ENCODE data around the gene C3orf70.

The C3orf70 gene

GRCh38 chr3:185152410-185153170 is at the start of gene C3orf70:
Gene C3orf70 (minus strand): TSS chr3:185153060. CDS start chr3:185152823, 237 bp downstream.
- peak; percentile 81 for DNase-seq

GRCh38 chr3:185200639-185201038 is 47.8 kb upstream of the C3orf70 start:
- no peak for DNase-seq

DNA sequence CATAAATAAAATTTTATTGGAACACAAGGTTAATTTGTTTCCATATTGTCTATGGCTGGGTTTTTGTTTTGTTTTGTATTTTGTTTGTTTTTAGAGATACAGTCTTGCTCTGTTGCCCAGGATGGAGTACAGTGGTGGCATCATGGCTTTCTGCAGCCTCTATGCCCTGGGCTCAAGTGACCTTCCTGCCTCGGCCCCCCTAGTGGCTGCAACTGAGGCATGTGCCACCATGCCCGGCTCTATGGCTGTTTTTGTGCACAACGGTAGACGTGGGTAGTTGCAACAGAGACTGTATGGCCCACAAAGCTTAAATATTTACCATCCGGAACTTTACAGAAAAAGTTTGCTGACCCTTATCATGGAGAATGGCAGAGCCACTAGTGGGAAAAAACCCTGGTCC is 46.8 kb upstream of the C3orf70 start:
- no peak for DNase-seq

- DNase-seq = no peak
These were observed 46.3 kb upstream of the C3orf70 start for GRCh38 chr3:185199206-185199605.

GRCh38 chr3:185197068-185197467 is 44.2 kb upstream of the C3orf70 start:
- no peak for DNase-seq

DNA sequence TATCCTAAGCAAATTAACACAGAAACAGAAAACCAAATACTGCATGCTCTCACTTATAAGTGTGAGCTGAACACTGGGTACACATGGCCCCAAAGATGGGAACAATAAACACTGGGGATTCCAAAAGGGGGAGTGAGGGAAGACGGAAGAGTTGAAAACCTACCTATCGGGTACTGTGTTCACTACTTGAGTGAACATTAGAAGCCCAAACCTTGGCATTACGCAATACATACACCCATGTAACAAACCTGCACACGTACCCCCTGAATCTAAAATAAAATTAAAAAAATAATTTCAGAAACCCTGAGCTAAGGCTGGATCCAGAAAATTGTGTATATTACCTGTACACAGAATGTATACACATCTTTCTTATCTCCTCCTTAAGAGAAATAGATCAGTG is 42.8 kb upstream of the C3orf70 start:
- DNase-seq = no peak

- no peak for DNase-seq
These were observed 36.0 kb upstream of the C3orf70 start for GRCh38 chr3:185188816-185189215.

GRCh38 chr3:185187391-185187790 is 34.5 kb upstream of the C3orf70 start:
- no peak for DNase-seq

- peak; percentile 47 for DNase-seq
These were observed 24.0 kb upstream of the C3orf70 start for GRCh38 chr3:185176750-185177359.

DNA sequence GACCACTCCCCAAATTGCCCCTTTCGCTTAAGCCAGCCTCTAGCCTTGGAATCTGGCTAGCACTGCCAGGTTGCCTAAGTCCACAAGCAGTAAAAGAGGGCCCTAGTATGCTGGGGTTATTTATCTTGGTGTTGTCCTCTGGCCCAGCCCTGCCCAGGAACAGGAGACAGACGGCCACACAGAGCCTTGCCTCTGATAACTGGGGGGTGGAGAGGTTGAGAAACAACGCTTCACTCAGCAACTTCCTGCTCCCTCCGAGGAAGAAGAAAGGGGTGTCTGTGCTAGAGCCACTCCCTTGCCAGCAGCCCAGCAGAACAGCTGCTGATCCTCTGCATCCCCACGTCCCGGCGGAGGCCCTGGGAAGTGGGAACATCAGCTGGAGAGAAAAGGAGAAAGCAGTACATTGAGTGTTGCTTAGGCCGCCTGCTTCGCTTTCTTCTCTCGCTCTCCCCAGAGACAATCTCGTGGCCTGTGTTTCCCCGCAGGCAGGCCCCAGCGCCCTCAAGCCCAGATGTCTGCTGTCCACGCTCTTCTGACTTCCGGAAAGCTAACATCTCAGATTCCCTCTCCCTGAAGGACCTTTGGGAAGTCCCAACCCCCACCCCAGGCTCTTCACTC is 22.6 kb upstream of the C3orf70 start:
- peak; percentile 75 for DNase-seq

DNA sequence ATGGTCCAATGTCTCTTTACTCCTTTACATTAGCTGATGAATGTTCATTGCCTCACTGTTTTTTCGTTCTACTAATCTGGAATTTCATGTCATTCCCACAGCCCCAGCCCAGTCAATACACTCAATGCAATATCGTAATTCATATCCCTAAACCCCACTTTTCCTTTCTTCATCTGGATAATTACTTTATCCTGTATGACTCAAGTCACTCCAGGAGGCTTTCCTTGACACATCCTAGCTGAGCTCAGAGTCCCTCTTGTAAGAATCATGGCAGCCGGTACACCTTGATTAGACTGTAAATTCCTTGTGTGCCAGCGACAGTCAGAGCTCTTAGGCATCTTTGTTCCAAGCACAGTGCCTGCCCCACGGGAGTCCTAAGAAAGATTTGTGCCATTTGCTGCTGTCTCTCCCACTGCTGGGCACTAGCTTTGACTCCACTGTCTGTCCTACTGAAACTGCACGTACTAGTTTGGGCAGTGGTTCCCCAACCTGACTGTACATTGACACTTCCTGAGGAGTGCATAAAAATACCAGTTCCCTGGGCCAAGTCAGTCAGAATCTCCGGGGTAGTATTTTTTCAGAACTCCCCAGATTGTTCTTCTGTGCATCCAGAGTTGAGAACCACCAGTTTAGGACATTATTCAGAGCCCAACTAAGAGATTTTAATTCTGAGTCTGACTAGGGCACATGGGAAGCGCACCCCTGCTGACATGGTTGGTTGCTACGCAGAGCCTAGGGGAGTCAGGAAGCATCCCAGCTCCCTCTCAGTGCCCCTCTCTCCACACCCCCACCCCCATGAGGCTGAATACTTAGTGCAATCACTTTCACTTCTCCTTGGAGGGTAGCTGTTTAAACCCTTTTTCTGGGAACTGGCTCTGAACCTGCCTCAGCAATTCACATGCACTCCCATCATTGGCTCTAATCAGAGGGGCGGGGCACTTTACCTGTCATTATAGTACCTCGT is 19.5 kb upstream of the C3orf70 start:
- DNase-seq = no peak

- no peak for DNase-seq
These were observed 11.8 kb upstream of the C3orf70 start for GRCh38 chr3:185164428-185165217.

GRCh38 chr3:185162634-185163033 is 9.8 kb upstream of the C3orf70 start:
- DNase-seq = no peak

DNA sequence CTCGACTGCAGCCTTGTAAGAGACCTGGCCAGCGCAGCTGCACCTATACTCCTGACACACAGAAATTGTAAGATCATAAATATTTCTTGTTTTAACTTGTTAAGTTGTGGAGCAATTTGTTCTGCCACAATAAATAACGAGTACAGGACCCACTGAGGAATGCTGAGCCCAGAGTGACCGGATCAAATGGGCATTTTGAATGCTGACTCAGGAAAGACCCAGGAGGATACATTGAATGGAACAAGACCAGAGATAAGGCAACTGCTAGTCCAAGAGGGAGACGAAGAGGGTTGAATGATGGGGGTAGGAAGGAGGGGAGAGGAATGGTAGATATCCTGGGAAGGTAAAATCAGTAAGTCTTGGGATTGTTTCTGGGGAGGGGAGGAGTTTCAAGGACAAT is 8.9 kb upstream of the C3orf70 start:
- DNase-seq = no peak

GRCh38 chr3:185157347-185157746 is 4.5 kb upstream of the C3orf70 start:
- no peak for DNase-seq

DNA sequence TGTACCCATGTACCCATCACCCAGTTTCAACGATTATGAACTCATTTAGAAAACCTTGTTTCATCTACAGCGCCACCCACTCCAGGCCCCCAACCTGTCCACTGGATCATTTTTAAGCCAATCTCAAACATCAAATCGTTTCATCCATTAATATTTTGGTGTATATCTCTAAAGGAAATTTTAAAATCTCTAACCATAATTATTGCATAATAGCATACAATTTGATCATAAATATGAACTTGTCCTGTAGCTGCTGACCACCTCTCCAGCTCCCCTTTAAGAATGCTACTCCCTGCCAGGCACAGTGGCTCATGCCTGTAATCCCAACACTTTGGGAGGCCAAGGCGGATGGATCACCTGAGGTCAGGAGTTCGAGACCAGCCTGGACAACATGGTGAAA is 2.8 kb upstream of the C3orf70 start:
- no peak for DNase-seq

GRCh38 chr3:185153861-185154629 is 1.2 kb upstream of the C3orf70 start:
- peak; percentile 53 for DNase-seq

- peak; percentile 50 for DNase-seq
These were observed 411 bp upstream of the C3orf70 start for GRCh38 chr3:185153171-185153771.

DNA sequence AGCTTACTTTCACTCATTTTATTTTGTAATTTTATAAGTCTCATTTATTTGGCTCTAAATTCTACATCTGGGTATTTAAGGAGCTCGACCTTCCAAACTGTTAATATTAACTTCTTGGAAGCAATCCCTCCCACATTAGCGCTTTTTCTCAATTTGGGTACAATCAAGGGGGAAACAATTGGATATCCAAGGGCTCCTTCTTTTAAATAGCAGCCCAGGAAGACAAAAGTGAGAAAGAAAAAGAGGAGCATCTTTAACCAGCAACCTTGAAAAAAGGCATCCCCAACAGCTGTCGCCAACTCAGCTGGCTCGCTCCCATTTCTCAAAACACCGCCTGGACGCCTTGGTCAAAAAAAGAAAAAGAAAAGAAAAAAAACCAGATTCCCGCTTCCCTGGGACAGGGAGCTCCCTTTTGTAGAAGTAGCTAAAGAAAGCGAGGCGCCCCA is 873 bp downstream of the C3orf70 start:
- DNase-seq = no peak

GRCh38 chr3:185151101-185151963 is 1.5 kb downstream of the C3orf70 start:
- no peak for DNase-seq
